ENCODE results near the gene FGF4.

Gene FGF4

GRCh38 chr11:69760319-69760718 is 14.8 kb downstream of the FGF4 start:
- TF ChIP-seq L3MBTL2 (conservative IDR thresholded peaks at IDR 0.05) (no peak), TARDBP (IDR thresholded peaks at IDR 0.05) (no peak), ELF4 (IDR thresholded peaks at IDR 0.05) (no peak), ARNT (IDR thresholded peaks at IDR 0.05) (no peak), LEF1 (IDR thresholded peaks at IDR 0.05; ENCODE audit: borderline replicate concordance) (no peak), NFRKB (IDR thresholded peaks at IDR 0.05) (no peak), SUZ12 (IDR thresholded peaks at IDR 0.05) (no peak), BHLHE40 (IDR thresholded peaks at IDR 0.05; ENCODE audit: borderline replicate concordance) (no peak), CTBP1 (IDR thresholded peaks at IDR 0.05; ENCODE audit: borderline replicate concordance) (no peak), SP1 (IDR thresholded peaks at IDR 0.05) (no peak), ZNF384 (IDR thresholded peaks at IDR 0.05) (no peak), HDGF (IDR thresholded peaks at IDR 0.05; ENCODE audit: borderline replicate concordance) (no peak), FOXA1 (IDR thresholded peaks at IDR 0.05) (no peak), FOXM1 (IDR thresholded peaks at IDR 0.05; ENCODE audit: borderline replicate concordance) (no peak), FOXK2 (IDR thresholded peaks at IDR 0.05) (no peak)
- TF ChIP-seq, protein P1, sequence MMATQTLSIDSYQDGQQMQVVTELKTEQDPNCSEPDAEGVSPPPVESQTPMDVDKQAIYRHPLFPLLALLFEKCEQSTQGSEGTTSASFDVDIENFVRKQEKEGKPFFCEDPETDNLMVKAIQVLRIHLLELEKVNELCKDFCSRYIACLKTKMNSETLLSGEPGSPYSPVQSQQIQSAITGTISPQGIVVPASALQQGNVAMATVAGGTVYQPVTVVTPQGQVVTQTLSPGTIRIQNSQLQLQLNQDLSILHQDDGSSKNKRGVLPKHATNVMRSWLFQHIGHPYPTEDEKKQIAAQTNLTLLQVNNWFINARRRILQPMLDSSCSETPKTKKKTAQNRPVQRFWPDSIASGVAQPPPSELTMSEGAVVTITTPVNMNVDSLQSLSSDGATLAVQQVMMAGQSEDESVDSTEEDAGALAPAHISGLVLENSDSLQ (IDR thresholded peaks at IDR 0.05) = no peak
- CTCF ChIA-PET = no interaction called here
- DNase-seq (ENCODE audit: extremely low spot score) = no peak
- POLR2A ChIA-PET = no interaction called here

GRCh38 chr11:69752890-69753289 is 22.3 kb downstream of the FGF4 start:
- CTCF ChIA-PET = no interaction called here

DNA sequence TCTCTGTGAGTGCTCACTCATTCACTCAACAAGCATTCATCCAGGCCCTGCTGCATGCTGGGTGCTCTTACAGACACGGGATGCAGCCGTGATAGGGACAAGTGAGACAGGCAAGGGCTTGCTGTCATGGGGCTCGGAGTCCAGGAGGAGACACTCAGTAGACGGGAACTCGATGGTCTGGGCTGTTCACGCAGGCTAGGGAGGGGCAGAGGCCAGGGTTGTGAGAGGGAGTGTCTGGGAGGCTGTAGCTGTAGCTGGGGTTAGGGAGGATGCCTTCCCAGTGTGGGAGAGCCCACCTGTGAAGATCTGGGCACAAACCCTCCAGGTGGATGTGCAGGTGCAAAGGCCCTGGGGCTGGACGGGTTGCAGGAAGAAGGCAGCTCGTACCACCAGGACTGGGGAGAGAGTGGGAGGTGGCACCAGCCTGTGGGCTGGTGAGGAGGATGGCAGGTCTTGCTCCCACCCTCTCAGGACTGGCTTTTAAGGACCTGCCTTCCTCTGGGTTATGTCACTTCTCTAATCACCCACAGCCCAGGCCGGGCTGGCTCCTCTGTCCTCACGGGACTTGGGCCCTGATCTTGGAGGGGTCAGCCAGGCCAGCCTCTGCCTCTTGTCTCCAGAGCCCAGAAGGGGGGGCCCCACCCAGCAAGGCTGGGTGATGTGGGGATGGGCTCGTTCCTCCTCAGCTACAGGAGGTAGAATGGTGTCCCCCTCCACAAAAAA is 24.1 kb downstream of the FGF4 start:
- TF ChIP-seq NFRKB (IDR thresholded peaks at IDR 0.05) = no peak
- no peak for TF ChIP-seq HDGF (IDR thresholded peaks at IDR 0.05; ENCODE audit: borderline replicate concordance)
- no peak for TF ChIP-seq ELF4 (IDR thresholded peaks at IDR 0.05)
- TF ChIP-seq FOXM1 (IDR thresholded peaks at IDR 0.05; ENCODE audit: borderline replicate concordance) = no peak
- no peak for TF ChIP-seq ZNF384 (IDR thresholded peaks at IDR 0.05)
- no peak for TF ChIP-seq TARDBP (IDR thresholded peaks at IDR 0.05)
- TF ChIP-seq ARNT (IDR thresholded peaks at IDR 0.05) = no peak
- TF ChIP-seq CTBP1 (IDR thresholded peaks at IDR 0.05; ENCODE audit: borderline replicate concordance) = no peak
- no peak for DNase-seq (ENCODE audit: extremely low spot score)
- POLR2A ChIA-PET = no interaction called here
- CTCF ChIA-PET = no interaction called here

More at GRCh38 chr11:69752890-69753289, 22.3 kb downstream of the FGF4 start:
- POLR2A ChIA-PET = no interaction called here
- TF ChIP-seq L3MBTL2 (conservative IDR thresholded peaks at IDR 0.05) (no peak), BHLHE40 (IDR thresholded peaks at IDR 0.05; ENCODE audit: borderline replicate concordance) (no peak), SP1 (IDR thresholded peaks at IDR 0.05) (no peak), LEF1 (IDR thresholded peaks at IDR 0.05; ENCODE audit: borderline replicate concordance) (no peak), FOXK2 (IDR thresholded peaks at IDR 0.05) (no peak), SUZ12 (IDR thresholded peaks at IDR 0.05) (no peak), TARDBP (IDR thresholded peaks at IDR 0.05) (no peak), CTBP1 (IDR thresholded peaks at IDR 0.05; ENCODE audit: borderline replicate concordance) (no peak), FOXM1 (IDR thresholded peaks at IDR 0.05; ENCODE audit: borderline replicate concordance) (no peak), ELF4 (IDR thresholded peaks at IDR 0.05) (no peak), NFRKB (IDR thresholded peaks at IDR 0.05) (no peak), FOXA1 (IDR thresholded peaks at IDR 0.05) (no peak), HDGF (IDR thresholded peaks at IDR 0.05; ENCODE audit: borderline replicate concordance) (no peak), ARNT (IDR thresholded peaks at IDR 0.05) (no peak), ZNF384 (IDR thresholded peaks at IDR 0.05) (no peak)
- TF ChIP-seq, protein P1 (IDR thresholded peaks at IDR 0.05) = no peak
- DNase-seq (ENCODE audit: extremely low spot score) = no peak

DNA sequence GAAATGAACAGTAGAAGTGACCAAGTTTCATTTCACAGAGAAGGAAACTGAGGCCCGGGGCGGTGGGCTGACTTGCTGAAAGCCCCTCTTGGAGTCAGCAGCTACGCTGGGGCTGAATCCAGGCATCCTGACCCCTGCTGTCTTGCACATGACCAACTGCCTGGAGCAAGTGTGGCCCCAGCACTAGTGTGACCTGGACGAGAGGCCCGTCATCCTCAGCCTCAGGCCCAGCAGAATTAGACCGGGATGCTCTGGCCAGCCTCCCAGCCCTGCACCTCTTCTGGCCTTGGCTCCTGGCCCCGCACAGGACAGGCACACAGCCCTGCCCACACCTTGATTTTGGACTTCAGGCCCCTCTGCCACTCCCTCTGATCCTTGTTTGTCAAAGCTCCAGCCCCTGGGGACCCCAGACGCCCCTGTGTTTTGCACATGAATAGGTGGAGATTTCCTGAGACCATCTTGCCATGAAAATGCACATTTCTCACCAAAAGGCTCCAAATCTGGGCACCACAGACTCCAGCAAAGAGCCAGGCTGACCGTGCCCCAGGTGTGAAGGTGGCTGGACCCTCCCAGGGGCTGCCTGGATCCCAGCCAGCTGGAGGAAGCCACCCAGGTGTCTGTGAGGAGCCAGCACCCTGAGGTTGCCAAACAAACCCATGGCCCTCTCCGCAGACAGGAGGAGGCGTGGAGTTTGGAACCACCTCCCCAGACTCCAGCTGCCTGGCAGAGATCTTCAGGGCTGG is 24.9 kb downstream of the FGF4 start:
- no peak for DNase-seq (ENCODE audit: extremely low spot score)
- TF ChIP-seq ARNT (IDR thresholded peaks at IDR 0.05) = no peak
- no peak for TF ChIP-seq HDGF (IDR thresholded peaks at IDR 0.05; ENCODE audit: borderline replicate concordance)
- no peak for TF ChIP-seq LEF1 (IDR thresholded peaks at IDR 0.05; ENCODE audit: borderline replicate concordance)
- TF ChIP-seq L3MBTL2 (conservative IDR thresholded peaks at IDR 0.05) = no peak
- TF ChIP-seq SP1 (IDR thresholded peaks at IDR 0.05) = no peak
- TF ChIP-seq TARDBP (IDR thresholded peaks at IDR 0.05) = no peak
- TF ChIP-seq NFRKB (IDR thresholded peaks at IDR 0.05) = no peak
- no peak for TF ChIP-seq CTBP1 (IDR thresholded peaks at IDR 0.05; ENCODE audit: borderline replicate concordance)
- TF ChIP-seq FOXM1 (IDR thresholded peaks at IDR 0.05; ENCODE audit: borderline replicate concordance) = no peak
- no peak for TF ChIP-seq FOXK2 (IDR thresholded peaks at IDR 0.05)
- TF ChIP-seq BHLHE40 (IDR thresholded peaks at IDR 0.05; ENCODE audit: borderline replicate concordance) = no peak
- TF ChIP-seq, protein P1 (IDR thresholded peaks at IDR 0.05) = no peak
- POLR2A ChIA-PET = no interaction called here
- CTCF ChIA-PET = no interaction called here

DNA sequence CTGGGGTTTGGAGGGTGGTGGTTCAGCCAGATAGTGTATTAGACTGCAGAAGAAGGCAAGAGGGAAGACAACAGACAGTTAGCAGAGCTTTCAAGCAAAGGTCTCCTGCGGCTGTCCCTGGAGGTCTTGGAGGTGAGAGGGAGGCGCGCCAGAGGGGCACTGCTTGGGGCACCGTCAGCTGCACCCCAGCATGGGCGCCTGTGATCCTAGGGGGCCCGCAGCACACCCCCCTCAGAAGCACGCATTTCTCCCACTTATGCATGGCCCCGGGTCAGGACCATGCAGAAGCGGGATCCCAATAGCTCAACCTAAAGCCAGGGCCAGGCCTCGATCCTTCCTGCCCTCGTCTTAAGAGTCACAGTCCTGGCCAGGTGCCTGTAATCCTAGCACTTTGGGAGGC is 26.5 kb downstream of the FGF4 start:
- TF ChIP-seq FOXK2 (IDR thresholded peaks at IDR 0.05) = no peak
- no peak for TF ChIP-seq SP1 (IDR thresholded peaks at IDR 0.05)
- no peak for TF ChIP-seq TARDBP (IDR thresholded peaks at IDR 0.05)
- TF ChIP-seq FOXA1 (IDR thresholded peaks at IDR 0.05) = no peak
- no peak for TF ChIP-seq BHLHE40 (IDR thresholded peaks at IDR 0.05; ENCODE audit: borderline replicate concordance)
- TF ChIP-seq CTBP1 (IDR thresholded peaks at IDR 0.05; ENCODE audit: borderline replicate concordance) = no peak
- TF ChIP-seq ARNT (IDR thresholded peaks at IDR 0.05) = no peak
- TF ChIP-seq, protein P1 (IDR thresholded peaks at IDR 0.05) = no peak
- ChIA-PET POLR2A (no interaction called here), CTCF (no interaction called here)
- DNase-seq (ENCODE audit: extremely low spot score) = no peak

Measured in HEK293T (cell line).